Fibroblast of gingiva (primary cell): ENCODE results near the gene ACTA2.

ENCODE experiments used
- DNase-seq: peaks from one replicate; pipeline ENCODE4 v3.0.0-alpha.2; 2011; ENCODE audit warnings: low read depth

Gene ACTA2

GRCh38 chr10:88892222-88892967 lies 60.2 kb downstream of the ACTA2 start:
- peak; percentile 34 for DNase-seq

GRCh38 chr10:88890681-88891381 lies 61.7 kb downstream of the ACTA2 start:
- peak; percentile 72 for DNase-seq

- DNase-seq, result no peak
These were observed 62.8 kb downstream of the ACTA2 start for GRCh38 chr10:88889559-88890337.

GRCh38 chr10:88888810-88889445 lies 63.6 kb downstream of the ACTA2 start:
- DNase-seq, result no peak

GRCh38 chr10:88886557-88886956 lies 66.0 kb downstream of the ACTA2 start:
- no peak for DNase-seq
